Measurements from ENCODE around the gene DUSP23. TPM values are rescaled to one million over a fixed set of nuclear protein-coding genes. Genes with fewer than 3 reads are reported as not detected.
A peak's percentile ranks its signal among the peaks of the same experiment; 100 is the strongest.

The DUSP23 gene
- total RNA-seq, 4 donors from 2014 or later = 97.3 to 183 (median 99.9) TPM

GRCh38 chr1:159771127-159771895 lies 9.5 kb upstream of the DUSP23 start:
- Histone ChIP-seq H3K27ac (no peak overlapping the region), H3K4me3 (replicated peaks in 1 of 3) (no peak overlapping the region), H3K4me1 (no peaks in the 10 kb centered on the region), H3K27me3 (no peaks in the 10 kb centered on the region), H3K36me3 (no peaks in the 10 kb centered on the region), H3K9me3 (no peaks in the 10 kb centered on the region)
- WGBS, 2 donors = 93 to 95% methylated on average over 2 of the region's 2 CpGs
- intact Hi-C loops (cut with DNase I) = no loop called here
- no peak for DNase-seq
- TF ChIP-seq POLR2A (IDR thresholded peaks at IDR 0.05) (no peak), CTCF (IDR thresholded peaks at IDR 0.05) (no peak)

- H3K4me1 ChIP-seq = no peaks in the 10 kb centered on the region
- WGBS, 2 donors = 69 to 73% methylated on average over 2 of the region's 2 CpGs
- no peak overlapping the region for H3K27ac ChIP-seq
- DNase-seq = no peak
- no peak for TF ChIP-seq POLR2A (IDR thresholded peaks at IDR 0.05)
- TF ChIP-seq CTCF (IDR thresholded peaks at IDR 0.05) = no peak
- H3K36me3 ChIP-seq = no peaks in the 10 kb centered on the region
- no peaks in the 10 kb centered on the region for H3K9me3 ChIP-seq
- intact Hi-C loops (cut with DNase I) = no loop called here
- no peaks in the 10 kb centered on the region for H3K27me3 ChIP-seq
- H3K4me3 ChIP-seq (replicated peaks in 1 of 3) = no peak overlapping the region
Measured at GRCh38 chr1:159774465-159774864, 6.3 kb upstream of the DUSP23 start.

GRCh38 chr1:159775716-159776115 lies 5.0 kb upstream of the DUSP23 start:
- TF ChIP-seq CTCF (IDR thresholded peaks at IDR 0.05) (no peak), POLR2A (IDR thresholded peaks at IDR 0.05) (no peak)
- no peaks in the 10 kb centered on the region for H3K9me3 ChIP-seq
- WGBS, 2 donors = 89 to 95% methylated on average over 2 of the region's 2 CpGs
- DNase-seq = no peak
- no peaks in the 10 kb centered on the region for H3K36me3 ChIP-seq
- H3K4me1 ChIP-seq = no peaks in the 10 kb centered on the region
- H3K4me3 ChIP-seq (replicated peaks in 1 of 3) = no peak overlapping the region
- intact Hi-C loops (cut with DNase I) = no loop called here
- no peak overlapping the region for H3K27ac ChIP-seq
- H3K27me3 ChIP-seq = no peaks in the 10 kb centered on the region

- DNase-seq = no peak
- H3K36me3 ChIP-seq = no peaks in the 10 kb centered on the region
- H3K9me3 ChIP-seq = no peaks in the 10 kb centered on the region
- WGBS, 2 donors = 88 to 92% methylated on average over 4 of the region's 4 CpGs
- TF ChIP-seq POLR2A (IDR thresholded peaks at IDR 0.05) (no peak), CTCF (IDR thresholded peaks at IDR 0.05) (no peak)
- H3K27me3 ChIP-seq = no peaks in the 10 kb centered on the region
- peaks cover 4 to 8% of the 10 kb centered on the region in 2 donors for H3K4me1 ChIP-seq
- no peak overlapping the region for H3K4me3 ChIP-seq (replicated peaks in 1 of 3)
- no peak overlapping the region for H3K27ac ChIP-seq
- intact Hi-C loops (cut with DNase I) = no loop called here
Measured at GRCh38 chr1:159778266-159778665, 2.5 kb upstream of the DUSP23 start.

GRCh38 chr1:159779403-159779851 lies 1.3 kb upstream of the DUSP23 start:
- intact Hi-C loops (cut with DNase I) = no loop called here
- no peak for DNase-seq
- Histone ChIP-seq H3K27ac (peak overlapping the region in 1 of 3 donors; percentile 2), H3K9me3 (no peaks in the 10 kb centered on the region), H3K36me3 (no peaks in the 10 kb centered on the region), H3K4me1 (peaks cover 4 to 8% of the 10 kb centered on the region in 2 donors), H3K4me3 (replicated peaks in 1 of 3) (no peak overlapping the region), H3K27me3 (no peaks in the 10 kb centered on the region)
- TF ChIP-seq CTCF (IDR thresholded peaks at IDR 0.05) (no peak), POLR2A (IDR thresholded peaks at IDR 0.05) (no peak)
- WGBS, 2 donors = 76 to 84% methylated on average over 2 of the region's 2 CpGs

Measured in thyroid gland (tissue), 4 donors.